IMR-90 (cell line): Measurements from ENCODE around the gene MEIS1. TPM values are rescaled to one million over a fixed set of nuclear protein-coding genes. Genes with fewer than 3 reads are reported as not detected.

Source experiments
- ATAC-seq: fragments of 200-7000 bp; cut with Tn5 transposase; 2 replicates; pipeline ENCODE4 v1.9.1; 2020; ENCODE audit warnings: low read depth, mild to moderate bottlenecking, moderate library complexity
- BruUV-seq: library from RNA; stranded (reverse); fragments of 400-500 nt; replicated peaks from 2 replicates; lab custom pipeline; 2021; lab: Mats Ljungman, UMichigan
- CTCF ChIA-PET: fragments of 300-600 bp; formaldehyde crosslinking; extraction: SDS; loops from one replicate; lab custom pipeline; 2021; ENCODE audit warnings: antibody characterized with exemption; lab: Yijun Ruan, JAX
- POLR2A ChIA-PET: fragments of 300-600 bp; sonication (Branson Sonifier 250); formaldehyde crosslinking; loops from one replicate; lab custom pipeline; 2022; ENCODE audit warnings: antibody characterized with exemption; ENCODE audit not compliant: unreplicated experiment; lab: Charles Lee
- DNase-seq: peaks from one replicate; pipeline ENCODE4 v3.0.0; 2013
- H2AFZ ChIP-seq: replicated peaks from 2 replicates; pipeline ENCODE3; 2013; ENCODE audit warnings: low read length, mild to moderate bottlenecking; ENCODE audit not compliant: poor library complexity
- H2AK5ac ChIP-seq: 2 replicates; pipeline ENCODE4 v1.6.1; 2013; ENCODE audit warnings: low read depth, low read length, inconsistent platforms
- H2AK9ac ChIP-seq: replicated peaks from 2 replicates; pipeline ENCODE3; 2013; ENCODE audit warnings: mild to moderate bottlenecking, low read depth, low read length, moderate library complexity; ENCODE audit not compliant: poor library complexity
- H2BK120ac ChIP-seq: 2 replicates; pipeline ENCODE4 v1.6.1; 2013; ENCODE audit warnings: low read depth, low read length, inconsistent platforms
- H2BK15ac ChIP-seq: 3 replicates; pipeline ENCODE4 v1.6.1; 2013; ENCODE audit warnings: low read depth, low read length, inconsistent platforms
- H2BK20ac ChIP-seq: 2 replicates; pipeline ENCODE4 v1.6.1; 2013; ENCODE audit warnings: low read depth, mild to moderate bottlenecking, inconsistent platforms, low read length, moderate library complexity
- H2BK5ac ChIP-seq: 2 replicates; pipeline ENCODE4 v1.6.1; 2013; ENCODE audit warnings: mild to moderate bottlenecking, low read depth, low read length, inconsistent platforms; ENCODE audit not compliant: poor library complexity, severe bottlenecking
- H3K14ac ChIP-seq: replicated peaks from 2 replicates; pipeline ENCODE4 v1.6.1; 2013; ENCODE audit warnings: low read depth, low read length, inconsistent platforms
- H3K18ac ChIP-seq: 2 replicates; pipeline ENCODE4 v1.6.1; 2013; ENCODE audit warnings: low read depth, low read length, control low read depth
- H3K23ac ChIP-seq: 2 replicates; pipeline ENCODE4 v1.6.1; 2013; ENCODE audit warnings: low read depth, low read length, inconsistent platforms
- H3K27ac ChIP-seq: 2 replicates; pipeline ENCODE4 v1.5.1; 2013; ENCODE audit warnings: mild to moderate bottlenecking, control low read depth, low read length; ENCODE audit not compliant: insufficient read depth
- H3K27me3 ChIP-seq: 2 replicates; pipeline ENCODE4 v1.6.1; 2013; ENCODE audit warnings: low read length; ENCODE audit not compliant: control insufficient read depth, insufficient read depth
- H3K36me3 ChIP-seq: 2 replicates; pipeline ENCODE4 v1.6.1; 2013; ENCODE audit warnings: low read length, mixed read lengths; ENCODE audit not compliant: control insufficient read depth, insufficient read depth
- H3K4ac ChIP-seq: 2 replicates; pipeline ENCODE4 v1.6.1; 2013; ENCODE audit warnings: low read depth, low read length, inconsistent platforms
- H3K4me1 ChIP-seq: 2 replicates; pipeline ENCODE4 v1.6.1; 2013; ENCODE audit warnings: low read length, mixed read lengths; ENCODE audit not compliant: control insufficient read depth, insufficient read depth
- H3K4me2 ChIP-seq: 2 replicates; pipeline ENCODE4 v1.6.1; 2013; ENCODE audit warnings: low read depth, mild to moderate bottlenecking, control low read depth, low read length, moderate library complexity
- H3K4me3 ChIP-seq: 2 replicates; pipeline ENCODE4 v1.5.1; 2013; ENCODE audit warnings: low read depth, mild to moderate bottlenecking, control low read depth, low read length, moderate library complexity; ENCODE audit not compliant: insufficient read depth
- H3K56ac ChIP-seq: 2 replicates; pipeline ENCODE4 v1.6.1; 2013; ENCODE audit warnings: low read length, inconsistent platforms; ENCODE audit not compliant: insufficient read depth; ENCODE audit errors: extremely low read depth
- H3K79me1 ChIP-seq, 2 experiments: 2 replicates each; pipeline ENCODE4 v1.6.1; 2013; ENCODE audit warnings: low read length in 2 of 2, inconsistent platforms in 1 of 2, low read depth in 1 of 2
- H3K9ac ChIP-seq: 2 replicates; pipeline ENCODE4 v1.6.1; 2013; ENCODE audit warnings: low read depth, low read length, control low read depth
- H3K9me1 ChIP-seq: 2 replicates; pipeline ENCODE4 v1.6.1; 2013; ENCODE audit warnings: low read length, inconsistent platforms; ENCODE audit not compliant: insufficient read depth
- H3K9me3 ChIP-seq: 2 replicates; pipeline ENCODE4 v1.6.1; 2013; ENCODE audit warnings: low read length; ENCODE audit not compliant: control insufficient read depth, insufficient read depth
- H4K20me1 ChIP-seq: 2 replicates; pipeline ENCODE4 v1.6.1; 2013; ENCODE audit warnings: low read length, inconsistent platforms; ENCODE audit not compliant: insufficient read depth
- H4K5ac ChIP-seq: 2 replicates; pipeline ENCODE4 v1.6.1; 2013; ENCODE audit warnings: mild to moderate bottlenecking, low read depth, low read length, control low read depth
- H4K8ac ChIP-seq, 2 experiments: 2 replicates each; pipeline ENCODE4 v1.6.1; 2013; ENCODE audit warnings: low read depth in 2 of 2, low read length in 2 of 2, control low read depth in 1 of 2, inconsistent platforms in 1 of 2
- H4K91ac ChIP-seq: 2 replicates; pipeline ENCODE4 v1.6.1; 2013; ENCODE audit warnings: low read depth, low read length, inconsistent platforms; ENCODE audit not compliant: insufficient read depth
- BHLHE40 ChIP-seq: fragments of 150-350 bp; IDR thresholded peaks from 2 replicates; pipeline ENCODE4 v1.6.1; 2016; ENCODE audit warnings: mild to moderate bottlenecking, low read depth, low read length
- CEBPB ChIP-seq: IDR thresholded peaks from 2 replicates; pipeline ENCODE4 v1.6.1; 2012; ENCODE audit warnings: low read depth, low read length, improper control_type of control experiment
- CHD1 ChIP-seq: IDR thresholded peaks from 2 replicates; pipeline ENCODE4 v1.6.1; 2012; ENCODE audit warnings: low read depth, low read length, improper control_type of control experiment
- FOS ChIP-seq: fragments of 150-350 bp; IDR thresholded peaks from 2 replicates; pipeline ENCODE4 v1.6.1; 2016; ENCODE audit warnings: low read depth, low read length
- MAZ ChIP-seq: IDR thresholded peaks from 2 replicates; pipeline ENCODE4 v1.6.1; 2012; ENCODE audit warnings: low read depth, mild to moderate bottlenecking, low read length, improper control_type of control experiment, moderate library complexity, borderline replicate concordance
- NFE2L2 ChIP-seq: fragments of 150-350 bp; IDR thresholded peaks from 2 replicates; pipeline ENCODE4 v1.6.1; 2016; ENCODE audit warnings: low read depth, mild to moderate bottlenecking, low read length
- POLR2A ChIP-seq: IDR thresholded peaks from 2 replicates; pipeline ENCODE4 v1.6.1; 2012; ENCODE audit warnings: mild to moderate bottlenecking, low read depth, low read length
- RAD21 ChIP-seq: IDR thresholded peaks from 2 replicates; pipeline ENCODE4 v1.6.1; 2012; ENCODE audit warnings: low read length, improper control_type of control experiment
- WGBS, 2 experiments: methylation state at CpG; one replicate each; pipeline versions ENCODE4 v1.1.5 to v1.1.7; 2013; ENCODE audit warnings: missing lambda C conversion rate in 2 of 2; ENCODE audit not compliant: insufficient read length in 1 of 2; ENCODE audit errors: extremely low coverage in 2 of 2; 5-methylcytosine and 5-hydroxymethylcytosine counted together
- dilution Hi-C: fragments of 300-500 bp; cut with HindIII; formaldehyde crosslinking; loops from one replicate; pipeline ENCODE4 v1.14.3; 2018; ENCODE audit warnings: low sequenced_read_pairs; ENCODE audit not compliant: unreplicated experiment
- in situ Hi-C: fragments of 300-500 bp; cut with MboI; formaldehyde crosslinking; loops from 3 replicates; pipeline ENCODE4 v1.14.3; 2019; ENCODE audit warnings: low sequenced_read_pairs, inconsistent platforms, mixed read lengths
- intact Hi-C: fragments of 100-400 bp; cut with micrococcal nuclease; formaldehyde crosslinking; loops from 2 replicates; pipeline ENCODE4 v1.10.0; 2022
- polyA plus RNA-seq, 3 experiments: library from polyadenylated mRNA; depleted of rRNA; stranded (reverse); fragments of >200 nt; gene quantifications; 2 replicates each; pipeline ENCODE4 v1.2.3, GENCODE V29; 2012; ENCODE audit warnings: low replicate concordance in 1 of 3
- total RNA-seq: library from RNA; depleted of rRNA; stranded (reverse); fragments of >200 nt; gene quantifications from 2 replicates; pipeline ENCODE4 v1.2.3, GENCODE V29; 2012

Gene MEIS1
- total and polyA plus RNA-seq, 2 of the 4 experiments (the other 2 are of a cell fraction) = 54.4 to 157 TPM

DNA sequence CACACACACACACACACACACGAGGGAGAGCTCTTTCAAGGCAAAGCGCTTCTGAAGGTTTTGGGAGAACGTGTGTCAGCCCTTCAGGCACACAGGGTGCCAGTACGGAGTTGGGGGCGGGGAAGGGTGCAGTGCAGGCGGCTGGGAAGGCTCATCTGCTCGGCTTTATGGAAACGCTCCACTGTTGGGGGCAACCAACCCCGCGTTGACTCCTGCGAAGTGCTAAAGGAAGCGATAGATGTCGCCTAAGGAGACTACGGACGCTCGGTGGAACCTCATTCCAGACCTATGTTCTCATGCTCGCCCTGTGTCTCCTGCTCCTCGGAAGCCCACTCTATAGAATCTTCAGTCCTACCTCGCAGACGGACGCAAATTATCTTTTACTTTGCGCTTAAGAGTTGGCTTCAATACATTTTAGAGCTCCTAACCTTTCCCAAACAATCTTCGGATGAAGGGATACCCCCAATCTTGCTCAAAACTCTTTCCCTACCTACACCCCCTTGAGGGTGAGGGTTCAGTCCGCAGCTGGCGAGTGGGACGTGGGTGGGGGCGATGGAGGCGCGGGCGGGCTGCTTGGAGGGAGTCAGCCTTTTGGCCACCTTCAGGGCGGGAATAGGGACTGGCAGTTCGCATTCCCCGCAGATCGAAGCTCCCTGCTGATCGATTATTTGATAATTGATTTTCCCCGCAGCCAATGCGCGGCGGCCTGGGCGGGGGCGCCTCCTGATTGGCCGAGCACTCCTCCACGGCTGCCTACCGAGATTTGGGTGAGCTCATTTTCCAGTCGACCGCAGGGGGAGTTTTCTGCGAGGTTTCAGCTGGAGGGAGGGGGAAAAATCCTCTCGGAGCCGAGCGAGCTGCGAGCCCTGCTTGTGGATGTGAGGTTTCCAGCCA lies 1.9 kb upstream of the MEIS1 start:
- DNase-seq (peak; percentile 98), ATAC-seq (peak; percentile 74)
- peak; percentile 31 for TF ChIP-seq POLR2A
- TF ChIP-seq CHD1 = peak; percentile 78
- no peak for TF ChIP-seq RAD21
- TF ChIP-seq FOS = no peak
- no peak; the same call in 1 of the 2 replicates for TF ChIP-seq NFE2L2
- peak; percentile 95 for TF ChIP-seq BHLHE40
- TF ChIP-seq MAZ = peak; percentile 97
- TF ChIP-seq CEBPB = no peak
- BruUV-seq = no TSS peak
- Histone ChIP-seq H3K18ac (peak overlapping the region; percentile 80), H4K91ac (peak overlapping the region; percentile 91), H4K5ac (peak overlapping the region; percentile 76), H2AFZ (peak overlapping the region; percentile 87), H3K56ac (peak overlapping the region; percentile 99), H3K9me3 (no peaks in the 10 kb centered on the region), H3K4me3 (peak overlapping the region; percentile 99), H2BK5ac (peak overlapping the region; percentile 90), H3K36me3 (peaks cover 6% of the 10 kb centered on the region), H3K9me1 (no peaks in the 10 kb centered on the region), H2AK5ac (peak overlapping the region; percentile 10; the same call in 1 of the 2 replicates), H2BK20ac (peak overlapping the region; percentile 5; the same call in 1 of the 2 replicates), H3K4ac (peak overlapping the region; percentile 91), H3K79me1 (peaks cover 5 to 20% of the 10 kb centered on the region in 2 experiments; a peak in 1 of 4 replicates), H4K20me1 (peaks cover 6% of the 10 kb centered on the region; the same call in 1 of the 2 replicates), H3K23ac (peak overlapping the region; percentile 99), H2BK15ac (peak overlapping the region; percentile 24; the same call in 2 of the 3 replicates), H3K9ac (peak overlapping the region; percentile 89), H3K14ac (peak overlapping the region; percentile 87), H3K4me1 (peaks cover 5% of the 10 kb centered on the region; the same call in 1 of the 2 replicates), H2AK9ac (peak overlapping the region; percentile 91), H2BK120ac (peak overlapping the region; percentile 74), H4K8ac (peak overlapping the region; percentile 68 to 81), H3K27ac (peak overlapping the region; percentile 99), H3K4me2 (peak overlapping the region; percentile 85), H3K27me3 (no peaks in the 10 kb centered on the region)
- 0% methylated on average over 10 of the region's 51 CpGs; no CpG with 5 or more reads in 1 of the 2 experiments for WGBS, 2 experiments
- POLR2A ChIA-PET = interaction anchor here (0.6 to 2.1 kb wide), 6 partner anchors 12 to 1224 kb away, joined by 3 to 21 read pairs (median 4); no protein-coding TSS in a partner anchor
- in situ Hi-C loops (loop anchor here (5.0 to 25.0 kb wide), 5 partner anchors 412 to 1604 kb away; no protein-coding TSS in a partner anchor), dilution Hi-C loops (loop anchor here (25.0 kb wide), 1 partner anchor 779 kb away; no protein-coding TSS in a partner anchor), intact Hi-C loops (loop anchor here (1.0 to 5.0 kb wide), 2 partner anchors 782 to 889 kb away; no protein-coding TSS in a partner anchor)
- CTCF ChIA-PET = interaction anchor here (1.1 kb wide), 1 partner anchor 12 kb away, joined by 5 read pairs; no protein-coding TSS in a partner anchor
